ENCODE data around the gene ELF5. TPM values are rescaled to one million over a fixed set of nuclear protein-coding genes. Genes with fewer than 3 reads are reported as not detected.

Gene ELF5
- total and polyA plus RNA-seq, 2 of the 8 experiments (the other 6 are each of a cell fraction or from before 2014, with no cell fraction given), result not detected

- no peak overlapping the region for H4K91ac ChIP-seq (replicated peaks; ENCODE audit: insufficient read length, low read length)
- no peak overlapping the region for H2BK120ac ChIP-seq (replicated peaks; ENCODE audit: low read depth, low read length)
- ChIA-PET CTCF (ENCODE audit: partially characterized antibody) (interaction anchor here (0.6 to 1.7 kb wide), 4 partner anchors 13 to 95 kb away, joined by 3 to 7 read pairs (median 4); no protein-coding TSS in a partner anchor), POLR2A (ENCODE audit: partially characterized antibody) (no interaction called here)
- no peak overlapping the region for H3K9ac ChIP-seq (replicated peaks in 1 of 4; ENCODE audit: extremely low read depth in 1 of 4, low read depth in 3 of 4, low read length in 3 of 4)
- H3K4me2 ChIP-seq (ENCODE audit: insufficient read depth in 1 of 2, low read depth in 2 of 2, low read length in 2 of 2), result no peak overlapping the region
- H2AFZ ChIP-seq (ENCODE audit: low read length), result no peak overlapping the region
- no peak overlapping the region for H2AK5ac ChIP-seq (ENCODE audit: low read depth, low read length)
- no peak overlapping the region for H4K5ac ChIP-seq (ENCODE audit: insufficient read length, low read depth, low read length)
- H3K18ac ChIP-seq (ENCODE audit: extremely low read depth, low read length), result no peak overlapping the region
- H2BK5ac ChIP-seq (ENCODE audit: low read depth, low read length), result no peak overlapping the region
- no peak overlapping the region for H3K23ac ChIP-seq (ENCODE audit: insufficient read length)
- no peak overlapping the region for H3K27ac ChIP-seq (ENCODE audit: low read depth, low read length)
- H3K4me3 ChIP-seq (ENCODE audit: extremely low read depth in 1 of 4, insufficient read depth in 2 of 4, low read depth in 3 of 4, low read length in 4 of 4), result no peak overlapping the region
- no peaks in the 10 kb centered on the region for H3K4me1 ChIP-seq (replicated peaks in 1 of 4; ENCODE audit: control insufficient read depth in 3 of 4, insufficient read depth in 4 of 4, low read length in 3 of 4)
- H3K23me2 ChIP-seq (ENCODE audit: low read depth, low read length), result no peaks in the 10 kb centered on the region
- no peak overlapping the region for H4K8ac ChIP-seq (ENCODE audit: extremely low read depth, insufficient read depth, low read length)
- no peak overlapping the region for H2BK12ac ChIP-seq (ENCODE audit: low read depth, low read length)
- no peaks in the 10 kb centered on the region for H3K36me3 ChIP-seq (ENCODE audit: control insufficient read depth in 2 of 4, insufficient read depth in 4 of 4, low read length in 3 of 4)
- H3K27me3 ChIP-seq (replicated peaks in 1 of 4; ENCODE audit: control insufficient read depth in 3 of 4, extremely low read depth in 1 of 4, insufficient read depth in 3 of 4, low read length in 3 of 4), result no peaks in the 10 kb centered on the region
- H4K20me1 ChIP-seq (replicated peaks in 1 of 2; ENCODE audit: control insufficient read depth in 1 of 2, insufficient read depth in 2 of 2, low read length in 2 of 2), result no peaks in the 10 kb centered on the region
- no peak overlapping the region for H2BK20ac ChIP-seq (ENCODE audit: low read length)
- FAIRE-seq (no peak), DNase-seq (ENCODE audit: low read depth in 1 of 2, low spot score in 2 of 2) (no peak)
- H3K4ac ChIP-seq (replicated peaks; ENCODE audit: insufficient read length, low read depth, low read length), result no peak overlapping the region
- no peak overlapping the region for H2BK15ac ChIP-seq (ENCODE audit: low read length)
- TF ChIP-seq GABPA (IDR thresholded peaks at IDR 0.05; ENCODE audit: borderline replicate concordance, insufficient read depth, low read length), result no peak
- no peak for TF ChIP-seq CBX5 (IDR thresholded peaks at IDR 0.05; ENCODE audit: low read depth, low read length)
- no peak for TF ChIP-seq SP1 (IDR thresholded peaks at IDR 0.05; ENCODE audit: low read depth, low read length)
- no peak for TF ChIP-seq RBBP5 (IDR thresholded peaks at IDR 0.05; ENCODE audit: borderline replicate concordance, low read depth, low read length)
- no peaks in the 10 kb centered on the region for H3K79me2 ChIP-seq (ENCODE audit: control insufficient read depth in 1 of 2, insufficient read depth in 2 of 2, low read length in 2 of 2)
- no peak overlapping the region for H3K56ac ChIP-seq (replicated peaks; ENCODE audit: insufficient read length, low read depth, low read length)
- WGBS, 2 experiments (ENCODE audit: extremely low coverage in 1 of 2, insufficient coverage in 1 of 2, insufficient read length in 1 of 2, insufficient replicate concordance in 2 of 2, low coverage in 1 of 2, low lambda C conversion rate in 2 of 2, missing lambda C conversion rate in 1 of 2), result 88 to 100% methylated on average over 1 to 4 of the region's 4 CpGs
- H3K9me3 ChIP-seq (ENCODE audit: insufficient read depth in 2 of 2, low read depth in 1 of 2, low read length in 1 of 2), result peaks cover 0 to 3% of the 10 kb centered on the region in 2 experiments; a peak in 1 of 4 replicates
- H3K14ac ChIP-seq (ENCODE audit: insufficient read length), result no peak overlapping the region
- no peaks in the 10 kb centered on the region for H3K79me1 ChIP-seq (ENCODE audit: low read depth, low read length)
Measured at GRCh38 chr11:34445956-34446355, 67.6 kb downstream of the ELF5 start.

Data from H1 (cell line).